ENCODE results near the gene ADCY2.
"Not testable (repeated sequence)": the region's sequence is repeated elsewhere in the genome, so short reads cannot be mapped to it uniquely, and the experiment has no call there.

ADCY2 gene

DNA sequence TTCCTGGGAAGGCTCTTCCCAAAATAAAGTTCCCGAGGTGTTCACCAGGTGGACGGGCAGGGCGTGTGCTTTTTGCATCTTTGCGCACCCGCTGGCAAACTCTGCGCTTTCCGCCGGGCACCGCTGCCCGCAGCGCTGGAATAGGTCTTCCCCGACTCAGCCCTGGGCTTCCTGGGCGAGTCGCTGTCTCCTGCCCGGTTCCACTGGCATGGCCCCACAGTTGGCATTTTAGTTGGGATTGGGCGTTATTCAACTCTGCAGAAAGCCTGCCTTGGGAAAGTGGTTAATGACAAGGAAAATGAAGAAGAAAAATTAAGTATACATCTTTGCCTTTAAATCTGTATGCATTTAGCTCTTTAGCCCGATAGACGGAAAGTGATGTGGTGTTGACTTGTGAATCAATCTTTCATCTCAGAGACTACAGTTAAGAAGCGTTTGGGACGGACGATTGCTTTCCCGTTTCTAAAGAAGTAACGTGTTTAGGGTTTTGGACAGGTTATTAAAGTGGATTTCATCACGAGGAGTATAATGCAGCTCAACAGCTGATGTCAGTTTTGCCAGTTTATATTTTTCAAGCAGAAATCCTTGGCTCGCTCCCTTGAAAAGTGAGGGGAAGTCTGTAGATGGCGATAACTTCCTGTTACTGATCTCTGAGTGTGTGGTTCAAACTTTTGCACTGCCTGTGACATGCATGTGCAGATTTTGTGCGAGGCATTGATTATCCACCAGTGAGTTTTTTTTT is 946 bp downstream of the ADCY2 start:
- DNase-seq = no peak

DNA sequence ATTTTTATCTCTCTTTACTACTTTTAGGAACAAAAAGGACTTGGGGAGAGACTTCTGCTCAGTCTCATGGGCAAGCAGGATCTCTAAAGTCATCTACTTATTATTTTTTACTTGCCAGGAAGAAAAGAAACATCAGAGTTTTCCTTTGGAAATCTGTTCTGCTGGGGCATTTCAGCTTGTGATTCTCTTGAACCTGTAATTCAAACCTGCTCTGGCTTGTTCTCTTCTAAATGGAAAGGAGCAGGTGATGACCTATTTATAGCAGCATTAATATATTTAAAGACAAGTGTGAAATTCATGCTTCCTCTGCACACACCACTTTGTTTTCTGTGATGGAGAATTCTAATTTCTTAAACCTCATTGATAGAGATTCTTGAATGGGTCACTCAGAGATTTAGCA is 2.0 kb downstream of the ADCY2 start:
- DNase-seq = no peak

DNA sequence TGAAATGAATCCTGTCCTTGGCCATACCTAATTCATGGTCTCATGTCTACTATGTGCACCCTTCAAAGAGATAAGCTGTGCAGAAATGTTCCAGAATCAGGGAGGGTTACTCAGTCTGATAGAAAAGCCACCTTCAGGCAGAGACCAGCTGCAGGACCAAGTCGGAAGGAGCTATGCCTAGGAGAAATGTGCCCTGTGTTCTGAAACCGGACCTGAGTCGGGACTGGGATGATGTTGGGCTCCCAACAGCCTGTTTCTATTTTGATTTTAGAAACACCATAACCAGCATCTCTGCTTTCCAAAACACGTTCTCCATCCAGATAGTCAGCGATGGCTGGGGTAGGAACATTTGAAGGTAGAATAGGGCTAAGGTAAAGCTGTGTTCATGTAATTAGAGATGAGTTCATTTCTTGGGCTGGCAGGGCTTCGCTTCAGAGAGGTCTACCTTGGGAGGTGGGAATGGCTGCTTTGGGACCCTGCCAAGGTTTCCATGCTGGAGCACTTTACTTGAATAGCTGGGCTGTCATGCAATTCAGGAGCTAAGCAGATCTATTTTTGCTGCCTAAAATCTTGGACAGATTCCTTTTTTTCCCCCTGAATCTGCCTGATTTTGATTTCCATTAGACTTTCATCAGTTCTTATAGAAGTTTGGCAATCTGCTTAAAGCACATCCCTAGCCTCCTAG is 2.8 kb downstream of the ADCY2 start:
- no peak for DNase-seq

DNA sequence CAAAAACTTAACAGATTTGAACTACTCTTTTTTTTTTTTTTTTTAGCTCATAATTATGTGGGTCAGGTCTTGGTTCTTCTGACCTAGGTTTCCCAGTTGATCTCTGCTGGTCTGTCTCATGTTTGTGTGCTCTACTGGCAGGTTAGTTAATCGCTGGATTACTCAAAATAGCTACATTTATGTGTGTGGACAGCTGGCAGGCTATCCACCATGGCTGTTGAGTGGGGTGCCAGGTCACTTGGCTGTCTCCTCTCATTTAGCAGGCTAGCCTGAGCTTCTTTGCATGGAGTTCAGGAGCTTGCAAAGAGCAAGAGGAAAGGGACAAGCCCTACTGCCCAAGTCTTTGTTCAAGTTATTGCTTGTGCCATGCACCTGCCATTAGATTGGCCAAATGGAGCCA is 9.3 kb downstream of the ADCY2 start:
- DNase-seq = no peak

DNA sequence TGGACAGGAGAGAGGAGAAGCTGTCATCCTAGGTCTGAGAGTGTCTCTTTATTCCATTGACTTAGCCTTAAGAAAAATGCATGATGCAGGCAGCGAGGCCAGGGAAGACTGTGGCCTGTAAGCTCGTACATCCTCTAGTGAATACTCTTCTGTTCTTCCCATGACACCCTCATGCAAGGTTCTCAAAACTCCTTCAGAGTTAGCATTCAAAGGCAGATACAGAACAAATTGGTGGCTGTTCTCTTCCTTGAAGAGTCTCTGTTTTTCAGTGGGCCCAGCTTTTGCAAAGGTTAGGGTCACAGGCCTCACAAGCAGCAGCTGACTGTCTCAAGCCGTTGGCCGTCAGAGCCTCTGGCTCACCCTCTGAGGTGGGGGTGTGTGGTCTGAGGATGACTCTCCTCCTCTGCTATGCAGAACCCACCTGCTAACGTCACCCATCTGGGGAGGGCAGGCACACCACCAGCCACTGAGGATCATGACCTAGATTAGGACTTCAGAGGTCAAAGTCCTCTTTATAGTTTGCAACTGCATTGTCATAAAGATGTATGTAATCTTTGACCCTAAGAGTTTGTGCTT is 15.1 kb downstream of the ADCY2 start:
- DNase-seq = no peak

DNA sequence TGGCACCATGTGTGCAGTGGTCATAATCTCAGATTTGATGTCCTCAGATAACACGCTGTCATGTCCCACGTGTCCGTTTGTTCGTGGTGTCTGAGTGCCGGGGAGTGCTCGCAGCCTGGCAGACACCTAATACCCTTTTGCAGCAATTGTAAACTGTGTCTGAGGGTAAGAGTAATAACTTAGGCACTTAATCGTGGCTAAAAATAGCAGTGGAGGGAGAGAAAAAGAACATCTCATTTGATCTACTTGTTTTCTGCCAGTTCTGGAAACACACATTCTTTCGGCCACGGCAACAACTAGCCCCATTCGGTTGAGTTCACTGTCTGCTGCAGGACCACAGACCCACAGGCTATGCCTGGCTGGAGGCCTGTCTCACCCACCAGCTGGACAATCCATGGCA is 16.5 kb downstream of the ADCY2 start:
- no peak for DNase-seq

DNA sequence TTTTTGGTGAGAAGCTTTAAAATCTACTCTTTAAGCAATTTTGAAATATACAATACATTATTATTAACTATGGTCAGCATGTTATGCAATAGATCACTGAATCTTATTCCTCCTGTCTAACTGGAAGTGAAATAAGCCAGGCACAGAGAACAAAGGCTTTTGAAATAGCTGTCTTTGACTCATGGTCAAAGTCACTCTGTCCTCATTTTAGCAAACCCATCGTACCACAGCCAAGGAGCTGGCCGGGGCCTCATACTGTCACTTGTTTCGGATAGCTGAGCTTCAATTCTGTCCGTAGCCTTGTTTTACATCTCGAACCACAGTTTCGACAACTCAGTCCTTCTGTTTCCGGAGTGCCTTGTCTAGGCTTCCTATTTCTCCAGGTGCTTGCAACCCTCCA is 19.2 kb downstream of the ADCY2 start:
- no peak for DNase-seq

DNA sequence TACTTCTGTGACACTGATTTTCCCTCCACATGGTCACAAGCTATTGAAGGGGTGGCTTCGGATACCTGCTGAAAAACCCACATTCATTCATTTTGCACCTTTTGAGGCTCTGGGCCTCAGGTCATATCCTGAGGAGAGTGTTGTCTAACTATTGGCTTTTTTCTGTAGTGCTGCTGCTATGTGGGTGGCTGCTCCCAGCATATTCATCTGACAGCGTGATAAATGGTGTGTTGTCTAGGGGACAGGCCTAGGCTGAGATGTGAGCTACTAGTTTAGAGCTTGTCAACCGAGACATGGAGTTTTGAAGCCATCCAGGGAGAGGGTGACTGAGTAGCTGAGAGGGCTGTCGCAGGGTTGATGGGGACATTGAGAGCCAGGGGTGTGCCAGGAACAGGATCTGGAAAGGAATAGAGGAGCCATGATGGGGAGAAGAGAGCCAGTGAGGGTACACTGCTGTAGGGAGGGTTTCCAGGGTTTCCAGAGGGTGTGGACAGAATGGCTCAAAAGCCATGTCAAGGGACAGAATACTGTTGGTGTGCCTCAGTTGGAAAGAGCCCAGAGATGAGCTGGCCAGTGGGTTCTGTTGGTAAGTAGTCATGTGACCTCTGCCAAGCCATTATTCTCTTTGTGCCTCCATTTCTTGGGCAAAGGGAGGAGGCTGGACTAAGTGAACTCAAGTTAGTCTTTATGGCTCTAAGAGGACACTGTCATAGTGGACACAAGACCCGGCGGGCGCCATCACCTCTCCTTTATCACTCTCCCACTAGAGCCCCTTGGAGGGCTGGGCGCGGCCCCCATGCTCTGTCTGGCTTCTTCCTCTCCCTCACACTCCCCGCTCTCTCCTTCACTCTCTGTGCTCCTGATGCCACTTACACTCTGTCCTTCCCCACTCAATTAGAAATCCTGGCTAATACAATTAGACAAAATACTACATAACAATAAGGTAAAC is 19.9 kb downstream of the ADCY2 start:
- no peak for DNase-seq

DNA sequence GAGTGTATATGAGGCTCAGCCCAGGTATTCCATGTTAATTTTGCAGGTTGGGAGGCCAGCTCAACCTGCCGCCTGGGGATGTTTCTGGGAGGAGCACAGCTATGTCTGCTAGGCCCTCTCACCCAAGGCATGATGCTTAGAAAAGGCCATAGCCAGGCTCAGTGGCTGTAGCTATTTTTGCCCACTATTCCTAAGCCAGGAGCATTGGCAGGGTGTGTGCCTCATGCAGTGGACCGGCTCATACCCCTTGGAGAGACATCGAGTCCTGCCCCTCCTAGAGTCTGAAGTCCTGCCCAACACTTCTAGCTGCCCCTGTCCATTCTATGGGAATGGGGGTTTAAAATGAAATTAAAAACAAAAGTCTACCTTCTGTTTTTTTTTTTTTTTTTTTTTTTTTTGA is 22.3 kb downstream of the ADCY2 start:
- no peak for DNase-seq

DNA sequence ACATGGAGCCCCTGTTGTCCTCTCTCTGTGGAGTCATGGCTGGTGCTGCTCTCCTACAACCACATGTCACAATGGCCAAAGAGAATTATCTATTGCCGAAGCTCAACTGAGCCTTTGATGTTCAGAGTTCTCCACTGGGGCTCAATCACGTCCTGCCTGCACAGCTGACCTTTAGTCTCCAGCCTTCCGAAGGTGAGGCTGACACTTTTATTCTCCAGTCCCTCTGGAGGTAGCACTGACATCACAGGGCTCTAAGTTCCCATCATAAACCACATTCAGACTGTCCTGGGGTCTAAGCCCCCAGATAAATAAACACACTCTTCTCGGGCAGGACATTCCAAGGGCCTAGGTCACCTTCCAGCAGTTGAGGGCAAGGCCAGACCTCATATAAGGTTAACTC is 23.4 kb downstream of the ADCY2 start:
- no peak for DNase-seq

DNA sequence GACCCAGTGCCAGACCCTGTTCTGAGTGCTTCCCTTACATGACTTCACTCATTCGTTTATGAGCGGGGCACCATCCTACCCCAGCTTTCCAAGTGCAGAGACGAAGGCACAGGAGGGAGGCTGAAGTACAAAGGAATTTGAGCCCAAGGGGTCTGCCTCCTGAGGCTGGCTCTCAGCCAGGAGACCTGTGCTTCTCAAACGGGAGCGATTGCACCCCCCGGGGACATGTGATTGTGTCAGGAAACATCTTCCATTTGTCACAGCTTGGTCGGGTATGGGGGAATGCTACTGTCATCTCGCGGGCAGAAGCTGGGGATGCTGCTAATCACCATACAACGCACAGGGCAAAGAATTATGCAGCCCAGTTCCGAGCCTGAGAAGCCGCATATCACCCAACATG is 23.9 kb downstream of the ADCY2 start:
- DNase-seq = no peak

DNA sequence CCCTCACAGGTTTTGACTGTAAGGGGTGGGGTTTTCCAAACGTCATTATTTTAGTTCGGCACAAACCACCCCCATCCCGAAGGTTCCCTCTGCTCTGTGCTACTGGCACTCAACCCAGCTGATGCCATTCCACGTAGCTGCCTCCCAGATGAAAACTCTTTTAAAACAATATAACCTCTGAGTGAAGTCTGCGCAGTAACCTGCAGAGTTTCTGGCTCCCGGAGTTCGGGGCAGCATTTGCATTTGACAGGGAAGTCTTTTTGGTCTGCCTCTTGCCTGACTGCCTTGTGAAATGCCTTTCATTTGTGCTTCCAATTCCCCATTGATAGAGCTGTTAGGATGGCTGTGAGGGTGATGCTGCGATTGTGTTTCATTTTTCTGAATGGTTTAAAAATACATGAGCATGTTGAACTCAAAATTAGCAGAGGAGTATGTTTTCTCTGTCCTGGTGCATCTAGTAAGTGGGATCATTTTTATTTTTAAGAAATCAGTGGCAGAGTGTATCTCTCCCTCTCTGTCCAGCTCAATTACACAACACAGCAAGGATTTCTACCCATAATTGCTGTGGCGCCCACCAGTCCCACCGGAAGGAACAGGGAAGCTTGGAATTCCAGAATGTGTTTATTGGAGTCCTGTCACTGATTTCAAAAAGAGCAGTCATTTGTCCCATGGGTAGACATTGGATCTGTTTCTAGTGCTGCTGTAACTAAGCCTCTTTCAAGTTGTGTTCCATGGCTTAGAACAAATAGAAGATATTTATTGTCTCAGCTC is 24.8 kb downstream of the ADCY2 start:
- DNase-seq = no peak

DNA sequence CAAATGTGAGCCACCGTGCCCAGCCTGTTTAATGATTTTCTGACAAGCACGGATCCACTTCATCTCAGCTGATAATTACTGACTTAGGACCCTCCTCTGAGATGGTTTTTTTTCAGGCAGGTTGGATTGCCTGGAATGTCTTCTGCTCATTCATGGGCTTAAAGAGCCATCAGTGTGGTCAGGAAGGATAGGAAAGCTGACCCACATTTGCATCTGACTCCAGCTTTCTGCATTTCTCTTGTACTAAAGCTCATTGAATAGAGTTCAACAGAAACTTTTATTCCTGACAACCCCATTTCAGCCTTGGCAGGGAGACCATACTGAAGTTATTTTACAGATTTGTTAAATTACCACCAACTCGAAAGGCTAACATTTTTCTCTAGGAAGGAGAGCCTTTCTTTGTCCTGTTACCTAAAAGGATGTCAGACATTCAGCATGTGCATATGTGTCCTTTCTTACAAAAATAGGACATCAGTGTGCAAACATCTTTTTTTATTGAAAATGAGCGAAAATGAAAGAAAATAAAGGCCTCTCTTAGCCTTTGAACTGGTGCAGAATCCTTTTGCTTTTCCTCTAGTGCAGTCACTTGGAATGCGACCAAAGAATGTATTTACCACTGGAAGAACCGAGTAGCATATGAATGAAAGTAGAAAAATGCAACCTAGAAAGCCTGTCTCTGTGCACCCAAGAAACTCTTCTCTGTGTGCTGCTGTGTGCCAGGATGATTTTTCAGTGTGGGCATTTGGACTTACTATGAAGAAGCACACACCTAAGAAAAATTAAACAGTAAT is 26.6 kb downstream of the ADCY2 start:
- DNase-seq = no peak

DNA sequence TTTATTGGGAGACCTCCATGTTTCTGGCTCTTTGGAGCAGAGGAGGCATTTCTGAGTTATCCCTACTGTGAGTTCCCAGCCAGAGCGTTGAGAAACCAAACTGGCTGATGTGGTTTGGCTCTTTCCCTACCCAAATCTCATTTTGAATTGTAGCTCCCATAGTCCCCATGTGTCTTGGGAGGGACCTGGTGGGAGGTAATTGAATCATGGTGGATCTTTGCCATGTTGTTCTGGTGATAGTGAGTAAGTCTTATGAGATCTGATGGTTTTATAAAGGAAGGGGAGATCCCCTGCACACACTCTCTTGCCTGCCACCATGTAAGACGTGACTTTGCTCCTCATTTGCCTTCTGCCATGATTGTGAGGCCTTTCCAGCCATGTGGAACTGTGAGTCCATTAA is 27.3 kb downstream of the ADCY2 start:
- DNase-seq = not testable (repeated sequence)

DNA sequence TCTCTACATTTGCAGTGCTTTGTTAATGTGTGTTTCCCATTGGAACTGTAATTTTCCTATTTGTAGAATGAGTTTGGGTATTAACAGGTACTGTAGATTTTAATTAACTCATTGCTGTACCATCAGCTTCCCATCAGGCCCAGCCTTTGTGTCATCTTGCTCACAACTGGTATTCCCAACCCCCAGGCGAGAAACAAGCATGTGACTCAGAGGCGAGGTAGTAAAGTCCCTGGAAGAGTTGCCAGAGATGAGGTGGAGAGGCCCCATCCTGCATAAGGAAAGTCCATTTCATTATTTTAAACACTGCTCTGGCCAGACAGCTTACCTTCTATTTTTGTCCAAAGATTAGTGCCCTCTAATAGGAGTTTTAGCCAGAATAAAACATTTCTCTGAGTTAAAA is 29.9 kb downstream of the ADCY2 start:
- DNase-seq = no peak

DNA sequence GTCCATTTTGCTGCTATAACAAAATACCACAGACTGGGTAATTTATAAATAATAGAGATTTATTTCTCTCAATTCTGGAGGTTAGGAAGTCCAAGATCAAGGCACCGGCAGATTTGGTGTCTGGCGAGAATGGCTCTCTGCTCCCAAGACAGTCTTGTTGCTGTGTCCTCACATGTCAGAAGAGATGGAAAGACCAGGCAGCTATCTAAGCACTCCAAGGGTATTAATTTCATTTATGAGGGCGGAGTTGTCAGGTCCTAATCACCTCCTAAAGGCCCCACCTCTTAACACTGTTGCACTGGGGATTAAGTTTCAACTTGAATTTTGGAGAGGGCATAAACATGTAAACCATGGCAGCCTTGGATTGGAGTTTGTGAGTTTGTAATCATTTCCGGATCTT is 30.3 kb downstream of the ADCY2 start:
- no peak for DNase-seq

DNA sequence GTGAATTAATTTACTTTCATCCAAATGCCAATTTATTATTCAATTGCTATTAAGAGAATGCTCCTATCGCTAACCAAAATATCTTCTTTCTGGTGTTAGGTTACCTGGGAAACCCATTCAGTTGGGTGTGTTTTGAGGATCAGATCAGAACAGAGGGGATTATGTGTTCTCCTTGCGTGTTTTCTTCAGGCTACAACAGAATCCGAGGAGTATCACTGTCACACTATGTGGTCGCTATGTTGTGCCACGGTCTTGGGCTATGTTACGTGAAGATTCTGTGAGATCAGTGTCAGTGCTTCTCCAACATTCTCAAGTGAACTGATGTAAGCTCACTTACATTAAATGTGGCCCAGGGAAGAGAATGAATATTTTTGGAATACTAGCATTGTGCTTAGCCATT is 39.0 kb downstream of the ADCY2 start:
- no peak for DNase-seq

DNA sequence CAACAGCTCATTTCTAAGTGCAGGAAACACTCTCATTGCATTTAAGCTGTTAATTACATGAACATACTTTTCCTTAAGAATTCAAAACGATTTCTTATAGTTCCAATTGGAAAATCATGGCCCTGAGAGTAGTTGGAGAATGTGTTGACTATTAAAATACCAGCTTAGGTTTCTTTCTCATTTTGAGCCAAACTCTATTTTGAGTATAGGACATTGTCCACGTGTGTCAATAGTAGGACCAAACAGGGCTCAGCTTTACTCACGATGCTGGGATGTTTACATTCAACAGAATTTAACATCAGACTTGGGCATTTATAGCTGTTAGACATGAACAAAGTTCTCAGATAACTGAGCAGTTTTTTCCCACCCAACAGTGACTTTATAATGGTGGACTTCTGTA is 39.6 kb downstream of the ADCY2 start:
- no peak for DNase-seq

DNA sequence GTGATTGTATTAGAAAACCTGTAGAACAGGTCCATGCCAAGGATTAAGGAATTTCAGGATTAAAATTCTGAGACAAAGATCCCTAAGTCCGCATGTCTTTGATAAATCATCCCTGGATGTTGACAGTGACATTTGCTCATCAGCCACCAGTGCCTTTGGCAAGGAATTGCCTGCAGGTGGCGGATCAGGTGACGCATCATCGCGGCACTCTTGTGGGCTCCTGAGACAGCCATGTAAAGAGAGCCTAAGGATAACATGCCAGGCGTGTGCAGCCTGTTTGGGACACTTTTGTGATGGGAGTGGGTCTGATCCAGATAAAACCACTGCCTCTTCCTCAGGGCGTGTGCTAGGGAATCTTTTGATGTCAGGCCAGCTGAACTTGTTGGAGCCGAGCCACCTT is 40.6 kb downstream of the ADCY2 start:
- DNase-seq = no peak

DNA sequence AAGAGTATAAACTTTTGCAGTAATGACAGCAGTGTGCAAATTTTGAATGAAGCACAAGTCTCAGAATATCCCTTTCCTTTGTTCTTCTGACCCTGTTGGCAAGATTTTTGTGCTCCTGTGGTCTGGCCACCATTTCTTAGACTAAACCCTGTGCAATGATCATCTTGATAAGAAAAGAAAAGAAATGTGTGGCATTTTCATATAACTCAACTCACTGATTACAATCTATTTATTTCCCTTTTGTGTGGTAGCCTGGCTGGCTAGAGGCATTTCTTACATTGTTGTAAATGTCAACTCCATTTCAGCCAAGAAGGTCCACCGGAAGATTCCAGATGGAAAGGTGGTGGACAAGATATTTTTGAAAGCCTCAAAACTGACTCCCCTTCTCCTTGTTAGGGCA is 41.9 kb downstream of the ADCY2 start:
- no peak for DNase-seq

DNA sequence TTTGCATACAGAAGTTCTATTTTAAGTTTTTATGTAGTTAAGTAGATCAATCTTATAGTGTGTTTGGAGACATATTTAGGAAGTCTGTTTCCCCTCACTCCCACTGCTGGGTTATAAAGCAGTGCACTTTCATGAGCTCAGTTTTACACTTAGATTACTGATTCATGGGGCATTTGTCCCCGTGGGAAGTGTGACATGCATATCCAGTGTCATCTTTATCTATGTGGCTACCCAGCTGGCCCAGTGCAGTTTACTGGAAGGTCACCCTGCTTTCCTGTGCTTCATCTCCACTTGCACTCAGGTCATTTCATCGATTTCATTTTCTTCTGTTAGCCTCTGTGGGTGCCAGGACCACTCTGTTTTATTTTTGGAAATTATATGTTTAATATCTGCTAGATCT is 49.1 kb downstream of the ADCY2 start:
- DNase-seq = no peak

DNA sequence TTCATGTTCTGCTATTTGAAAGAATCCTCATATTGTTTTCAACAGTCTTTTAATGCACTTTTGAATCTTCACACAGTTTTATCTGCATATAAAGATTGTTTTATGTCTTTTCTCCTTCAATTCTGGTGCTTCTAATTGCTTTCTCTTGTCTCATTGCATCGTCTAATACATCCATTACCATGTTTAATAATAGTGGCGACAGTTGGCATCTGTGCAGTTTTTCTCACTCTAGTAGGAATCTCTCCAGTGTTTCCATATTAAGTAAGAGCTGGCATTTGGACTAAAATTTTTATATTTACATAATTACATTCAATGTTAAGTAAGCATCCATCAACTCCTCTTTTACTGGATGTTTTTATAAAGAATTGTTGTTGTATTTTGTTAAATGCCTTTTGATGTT is 49.9 kb downstream of the ADCY2 start:
- no peak for DNase-seq
